AG10803 (cell line): Measurements from ENCODE around the gene DLK2.

Source experiments
- DNase-seq: peaks from one replicate; pipeline ENCODE4 v3.0.0; 2010; ENCODE audit warnings: low read depth
- H3K4me3 ChIP-seq: 2 replicates; pipeline ENCODE4 v1.5.1; 2011; ENCODE audit warnings: mild to moderate bottlenecking, low read length, control low read depth
- TF ChIP-seq, protein P1 (sequence below): conservative IDR thresholded peaks from 2 replicates; pipeline ENCODE4 v1.5.1; 2011; ENCODE audit warnings: mild to moderate bottlenecking, low read length, control low read depth, inconsistent platforms

Gene DLK2

DNA sequence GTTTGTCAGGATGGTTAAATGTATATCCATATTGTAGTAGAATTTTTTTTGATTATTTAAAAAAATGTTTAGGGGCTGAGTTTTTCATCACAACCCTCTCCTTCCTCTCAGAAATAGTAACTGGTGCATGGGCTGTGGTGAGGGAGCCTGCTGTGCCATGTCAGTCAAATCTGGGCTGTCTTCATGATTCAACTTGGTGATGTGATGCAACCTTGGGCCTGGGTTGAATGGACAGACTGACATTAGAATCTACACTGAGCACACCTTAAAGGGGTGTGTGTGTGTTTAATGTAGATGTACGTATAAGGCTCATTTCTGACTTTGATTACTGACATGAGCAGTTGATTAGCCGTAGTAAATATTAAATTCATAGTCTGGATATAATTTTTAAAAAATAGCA lies 25.7 kb upstream of the DLK2 start:
- TF ChIP-seq, protein P1, sequence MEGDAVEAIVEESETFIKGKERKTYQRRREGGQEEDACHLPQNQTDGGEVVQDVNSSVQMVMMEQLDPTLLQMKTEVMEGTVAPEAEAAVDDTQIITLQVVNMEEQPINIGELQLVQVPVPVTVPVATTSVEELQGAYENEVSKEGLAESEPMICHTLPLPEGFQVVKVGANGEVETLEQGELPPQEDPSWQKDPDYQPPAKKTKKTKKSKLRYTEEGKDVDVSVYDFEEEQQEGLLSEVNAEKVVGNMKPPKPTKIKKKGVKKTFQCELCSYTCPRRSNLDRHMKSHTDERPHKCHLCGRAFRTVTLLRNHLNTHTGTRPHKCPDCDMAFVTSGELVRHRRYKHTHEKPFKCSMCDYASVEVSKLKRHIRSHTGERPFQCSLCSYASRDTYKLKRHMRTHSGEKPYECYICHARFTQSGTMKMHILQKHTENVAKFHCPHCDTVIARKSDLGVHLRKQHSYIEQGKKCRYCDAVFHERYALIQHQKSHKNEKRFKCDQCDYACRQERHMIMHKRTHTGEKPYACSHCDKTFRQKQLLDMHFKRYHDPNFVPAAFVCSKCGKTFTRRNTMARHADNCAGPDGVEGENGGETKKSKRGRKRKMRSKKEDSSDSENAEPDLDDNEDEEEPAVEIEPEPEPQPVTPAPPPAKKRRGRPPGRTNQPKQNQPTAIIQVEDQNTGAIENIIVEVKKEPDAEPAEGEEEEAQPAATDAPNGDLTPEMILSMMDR = no peak
- no peak for DNase-seq
- no peak overlapping the region for H3K4me3 ChIP-seq

DNA sequence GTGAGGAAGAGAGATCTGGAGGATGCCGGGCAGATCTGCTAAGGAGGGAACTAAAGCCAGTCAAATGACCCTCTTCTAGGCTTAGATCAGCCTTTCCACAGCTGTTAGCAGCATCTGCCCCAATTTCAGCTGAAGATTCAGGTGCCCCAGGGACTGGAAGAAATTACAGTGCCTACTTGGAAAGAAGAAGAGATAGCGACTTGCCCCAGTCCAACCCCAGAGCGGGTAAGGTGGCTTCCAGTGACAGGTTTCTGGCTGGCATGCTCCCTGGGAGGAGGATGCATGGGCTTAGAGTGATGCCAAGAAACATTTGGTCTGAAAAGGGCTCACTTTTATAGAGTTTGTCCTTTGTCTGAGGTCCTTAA lies 22.6 kb upstream of the DLK2 start:
- DNase-seq = no peak
- peak overlapping the region; percentile 85 for H3K4me3 ChIP-seq
- TF ChIP-seq, protein P1 = no peak

DNA sequence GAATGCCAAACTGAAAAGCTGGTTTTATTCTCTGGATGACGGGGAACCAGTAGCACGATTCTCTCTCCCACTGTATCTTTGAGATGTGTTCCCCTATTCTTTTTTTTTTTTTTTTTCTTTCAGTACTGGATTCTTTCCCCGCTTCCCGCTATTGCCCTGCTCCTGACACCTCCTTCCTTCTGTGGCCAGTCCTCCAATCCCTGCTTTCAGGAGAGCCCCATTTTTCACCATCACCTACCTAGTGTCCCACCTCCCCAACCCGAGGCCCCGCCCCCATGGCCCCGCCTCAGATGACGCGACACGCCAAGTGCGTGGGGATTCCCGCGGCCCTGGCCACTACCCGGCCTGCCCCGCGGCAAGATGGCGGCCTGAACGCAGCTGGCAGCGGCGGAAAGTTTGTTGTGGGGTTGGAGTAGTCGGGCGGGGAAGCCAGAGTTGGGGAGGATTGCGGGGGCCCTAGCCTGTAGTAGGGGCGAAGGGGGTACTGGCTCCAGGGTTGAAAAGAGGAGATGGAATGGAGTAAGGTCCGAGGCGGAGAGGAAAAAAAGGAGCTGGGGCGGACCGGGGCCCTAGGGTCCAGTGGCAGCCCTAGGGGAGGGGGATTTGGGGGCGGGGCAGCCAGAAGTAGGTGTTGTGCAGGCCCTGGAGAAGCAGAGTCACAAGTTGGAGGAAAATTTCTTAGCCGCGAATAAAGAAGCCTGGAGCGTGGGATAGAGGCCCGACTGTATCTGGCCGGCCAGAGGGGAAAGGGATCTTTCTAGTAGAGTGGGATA lies 22.1 kb upstream of the DLK2 start, which contains the start of gene TJAP1:
TJAP1 (plus strand) TSS at position 336 of the 773 bp plus-strand sequence. CDS start 21,432 bp downstream, outside the sequence.
- TF ChIP-seq, protein P1 = no peak
- peak; percentile 71 for DNase-seq
- H3K4me3 ChIP-seq = peak within 1 kb of the TSS; percentile 85

DNA sequence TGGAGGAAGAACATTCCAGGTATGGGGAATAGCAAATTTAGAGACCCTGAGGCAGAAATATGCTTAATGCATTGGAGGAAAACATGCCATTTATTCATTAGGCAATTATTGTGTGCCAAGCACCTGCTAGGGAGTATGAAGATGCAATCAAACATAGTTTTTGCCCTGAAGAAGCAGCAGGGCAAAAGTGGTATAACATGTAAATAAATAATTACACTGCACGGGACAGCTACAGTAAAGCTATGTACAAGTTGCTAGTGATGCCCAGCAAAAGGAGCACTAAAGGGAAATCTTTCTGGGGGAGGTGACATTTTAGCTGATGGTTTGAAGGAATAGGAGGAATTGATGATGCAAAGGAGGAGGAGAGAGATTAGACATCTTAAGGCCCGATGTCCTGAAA lies 21.4 kb upstream of the DLK2 start:
- no peak for DNase-seq
- TF ChIP-seq, protein P1 = no peak
- peak overlapping the region; percentile 85; the same call in 1 of the 2 replicates for H3K4me3 ChIP-seq

DNA sequence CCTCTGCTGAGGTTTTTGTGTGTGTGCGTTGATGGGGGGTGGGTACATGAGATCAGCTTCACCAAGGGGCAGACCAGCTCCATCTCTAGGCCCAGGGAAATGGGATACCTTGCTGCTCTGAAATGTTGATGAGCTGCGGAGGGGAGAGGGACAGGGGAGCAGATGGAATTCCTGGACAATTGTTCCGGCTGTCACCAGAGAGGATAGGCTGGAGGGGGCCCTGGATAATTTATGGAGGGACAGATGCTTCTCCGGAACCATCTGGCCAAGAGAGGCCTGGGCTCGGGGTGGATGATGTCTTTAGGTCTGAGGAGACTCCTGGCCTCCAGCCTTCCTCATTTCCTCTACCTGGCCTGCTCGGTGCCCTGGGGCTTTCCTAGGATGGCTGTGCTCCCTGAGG lies 20.2 kb upstream of the DLK2 start:
- TF ChIP-seq, protein P1 = no peak
- no peak for DNase-seq

GRCh38 chr6:43472515-43472914 lies 17.2 kb upstream of the DLK2 start:
- TF ChIP-seq, protein P1 = no peak
- no peak for DNase-seq
- H3K4me3 ChIP-seq = no peak overlapping the region

More for the DNA sequence above, 20.2 kb upstream of the DLK2 start:
- no peak overlapping the region for H3K4me3 ChIP-seq

DNA sequence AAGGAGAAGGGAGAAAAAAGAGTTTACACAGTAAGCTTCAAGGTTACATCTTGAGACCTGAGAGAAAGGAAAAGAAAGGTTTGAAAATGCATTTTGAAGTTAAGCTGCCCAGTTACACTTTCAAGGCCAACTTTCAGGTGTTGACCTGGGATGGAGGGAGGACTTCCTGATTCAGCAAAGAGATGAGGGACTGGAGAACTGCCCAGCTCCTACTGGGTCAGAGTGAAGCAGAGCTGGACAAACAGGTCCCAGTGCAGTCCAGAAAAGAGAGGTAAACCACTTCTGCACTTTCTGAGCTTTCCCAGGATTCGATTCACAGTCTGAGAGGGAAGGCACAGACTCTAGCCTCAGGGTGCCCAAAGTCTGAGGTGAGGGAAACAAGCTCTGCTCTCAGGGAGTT lies 16.1 kb upstream of the DLK2 start:
- no peak overlapping the region for H3K4me3 ChIP-seq
- DNase-seq = no peak

More for the DNA sequence above, 16.1 kb upstream of the DLK2 start:
- TF ChIP-seq, protein P1 = no peak
